Endothelial cell of umbilical vein (primary cell): ENCODE measurements around the gene DNAJC7.

Experiments used
- EZH2 ChIP-seq: IDR thresholded peaks from 2 replicates; pipeline ENCODE4 v1.6.1; 2012; ENCODE audit warnings: borderline replicate concordance, low read depth, mild to moderate bottlenecking, moderate library complexity, low read length, inconsistent platforms; ENCODE audit not compliant: severe bottlenecking
- GATA2 ChIP-seq: IDR thresholded peaks from 2 replicates; pipeline ENCODE4 v1.7.0; 2011; ENCODE audit warnings: low read depth, mild to moderate bottlenecking, moderate library complexity, mixed read lengths, low read length; ENCODE audit not compliant: insufficient read length, insufficient read depth
- MAX ChIP-seq: IDR thresholded peaks from 2 replicates; pipeline ENCODE4 v1.6.1; 2011; ENCODE audit not compliant: insufficient read depth, insufficient read length
- MYC ChIP-seq: IDR thresholded peaks from one replicate; pipeline ENCODE4 v1.6.1; 2011; ENCODE audit warnings: mild to moderate bottlenecking, low read depth, low read length
- POLR2A ChIP-seq: IDR thresholded peaks from 2 replicates; pipeline ENCODE4 v1.6.1; 2012; ENCODE audit warnings: low read depth, mild to moderate bottlenecking, control low read depth, low read length
- POLR2AphosphoS5 ChIP-seq: IDR thresholded peaks from 2 replicates; pipeline ENCODE4 v1.6.1; 2012; ENCODE audit warnings: low read depth, mild to moderate bottlenecking, control low read depth, low read length, moderate library complexity; ENCODE audit not compliant: insufficient read depth
- TF ChIP-seq, protein P1 (sequence below), 2 donors: IDR thresholded peaks; 1 replicate in 1 of 2; 2 replicates in 1 of 2; pipeline ENCODE4 v1.5.1; 2011; ENCODE audit warnings: low read length in 2 of 2, mild to moderate bottlenecking in 2 of 2, moderate library complexity in 2 of 2, control low read depth in 1 of 2, inconsistent platforms in 1 of 2, low read depth in 1 of 2; ENCODE audit not compliant: insufficient read depth in 1 of 2; ENCODE audit errors: extremely low read depth in 1 of 2

GRCh38 chr17:41971721-41972523 lies 45.3 kb downstream of the DNAJC7 start:
- TF ChIP-seq, protein P1, sequence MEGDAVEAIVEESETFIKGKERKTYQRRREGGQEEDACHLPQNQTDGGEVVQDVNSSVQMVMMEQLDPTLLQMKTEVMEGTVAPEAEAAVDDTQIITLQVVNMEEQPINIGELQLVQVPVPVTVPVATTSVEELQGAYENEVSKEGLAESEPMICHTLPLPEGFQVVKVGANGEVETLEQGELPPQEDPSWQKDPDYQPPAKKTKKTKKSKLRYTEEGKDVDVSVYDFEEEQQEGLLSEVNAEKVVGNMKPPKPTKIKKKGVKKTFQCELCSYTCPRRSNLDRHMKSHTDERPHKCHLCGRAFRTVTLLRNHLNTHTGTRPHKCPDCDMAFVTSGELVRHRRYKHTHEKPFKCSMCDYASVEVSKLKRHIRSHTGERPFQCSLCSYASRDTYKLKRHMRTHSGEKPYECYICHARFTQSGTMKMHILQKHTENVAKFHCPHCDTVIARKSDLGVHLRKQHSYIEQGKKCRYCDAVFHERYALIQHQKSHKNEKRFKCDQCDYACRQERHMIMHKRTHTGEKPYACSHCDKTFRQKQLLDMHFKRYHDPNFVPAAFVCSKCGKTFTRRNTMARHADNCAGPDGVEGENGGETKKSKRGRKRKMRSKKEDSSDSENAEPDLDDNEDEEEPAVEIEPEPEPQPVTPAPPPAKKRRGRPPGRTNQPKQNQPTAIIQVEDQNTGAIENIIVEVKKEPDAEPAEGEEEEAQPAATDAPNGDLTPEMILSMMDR (IDR thresholded peaks at IDR 0.05; ENCODE audit: extremely low read depth in 1 of 2, insufficient read depth in 1 of 2, low read depth in 1 of 2, low read length in 2 of 2): no peak
- TF ChIP-seq POLR2A (no peak), MYC (no peak), EZH2 (no peak), MAX (no peak), POLR2AphosphoS5 (no peak), GATA2 (no peak)
